Thyroid gland (tissue), 4 donors: ENCODE measurements around the gene SND1.

Experiments
- POLR2A ChIP-seq, 2 donors: fragments of 450-650 bp; IDR thresholded peaks; one replicate each; pipeline ENCODE4 v1.6.1; 2017; ENCODE audit warnings: antibody characterized with exemption in 2 of 2, mild to moderate bottlenecking in 2 of 2, moderate library complexity in 1 of 2
- TF ChIP-seq, protein P1 (sequence below), 6 experiments: fragments of 200-600 bp in 3 of 6; fragments of 450-650 bp in 3 of 6; sonication (generic) in 3 of 6; IDR thresholded peaks; one replicate each; pipeline ENCODE4 v1.5.1; 2016 to 2019; ENCODE audit warnings: antibody characterized with exemption in 6 of 6, mild to moderate bottlenecking in 2 of 6, inconsistent platforms in 1 of 6, moderate library complexity in 1 of 6

DNA sequence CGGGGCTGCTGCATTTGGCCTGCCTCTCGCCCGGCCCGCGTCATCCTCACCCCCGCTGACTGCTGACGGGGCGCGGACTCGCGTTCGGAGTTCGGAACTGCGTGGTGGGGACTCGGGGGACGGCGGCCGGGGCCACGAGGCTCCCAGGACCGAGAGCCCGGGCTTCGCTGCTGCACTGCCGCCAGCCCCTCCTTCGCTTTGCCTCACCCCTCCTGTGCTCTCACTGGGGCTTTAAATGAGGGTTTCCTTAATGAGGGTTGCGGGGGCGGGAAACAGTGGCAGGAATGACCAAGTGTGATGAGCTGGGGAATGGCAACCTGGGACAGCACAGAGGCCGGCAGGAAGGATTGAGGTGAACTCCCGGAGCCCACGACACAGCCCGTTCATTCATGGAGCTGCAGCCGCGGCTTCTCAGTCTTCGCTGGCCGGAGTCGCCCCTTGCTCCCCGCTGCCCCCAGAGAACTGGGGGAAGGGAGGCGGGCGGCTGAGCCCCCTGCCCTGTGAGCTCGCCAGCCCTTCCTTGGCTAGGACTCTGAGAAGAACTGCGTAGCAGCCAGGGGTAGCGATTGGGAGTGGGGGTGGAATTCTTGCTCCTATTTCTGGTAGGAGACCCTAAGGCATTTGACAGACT is 380.7 kb downstream of the SND1 start:
- TF ChIP-seq, protein P1, sequence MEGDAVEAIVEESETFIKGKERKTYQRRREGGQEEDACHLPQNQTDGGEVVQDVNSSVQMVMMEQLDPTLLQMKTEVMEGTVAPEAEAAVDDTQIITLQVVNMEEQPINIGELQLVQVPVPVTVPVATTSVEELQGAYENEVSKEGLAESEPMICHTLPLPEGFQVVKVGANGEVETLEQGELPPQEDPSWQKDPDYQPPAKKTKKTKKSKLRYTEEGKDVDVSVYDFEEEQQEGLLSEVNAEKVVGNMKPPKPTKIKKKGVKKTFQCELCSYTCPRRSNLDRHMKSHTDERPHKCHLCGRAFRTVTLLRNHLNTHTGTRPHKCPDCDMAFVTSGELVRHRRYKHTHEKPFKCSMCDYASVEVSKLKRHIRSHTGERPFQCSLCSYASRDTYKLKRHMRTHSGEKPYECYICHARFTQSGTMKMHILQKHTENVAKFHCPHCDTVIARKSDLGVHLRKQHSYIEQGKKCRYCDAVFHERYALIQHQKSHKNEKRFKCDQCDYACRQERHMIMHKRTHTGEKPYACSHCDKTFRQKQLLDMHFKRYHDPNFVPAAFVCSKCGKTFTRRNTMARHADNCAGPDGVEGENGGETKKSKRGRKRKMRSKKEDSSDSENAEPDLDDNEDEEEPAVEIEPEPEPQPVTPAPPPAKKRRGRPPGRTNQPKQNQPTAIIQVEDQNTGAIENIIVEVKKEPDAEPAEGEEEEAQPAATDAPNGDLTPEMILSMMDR (IDR thresholded peaks at IDR 0.05): no peak
- no peak for TF ChIP-seq POLR2A (IDR thresholded peaks at IDR 0.05)
